Transverse colon (tissue), 4 donors: ENCODE data around the gene CETN3.

ENCODE experiments used
- POLR2AphosphoS5 ChIP-seq, 3 donors: sonication (generic); formaldehyde crosslinking; IDR thresholded peaks; one replicate each; pipeline ENCODE4 v1.6.1; 2016; ENCODE audit warnings: antibody characterized with exemption in 3 of 3
- TF ChIP-seq, protein P1 (sequence below), 5 experiments: fragments of 200-600 bp in 3 of 5; fragments of 450-650 bp in 2 of 5; sonication (generic) in 3 of 5; IDR thresholded peaks; 1 replicate in 2 of 5; 2 replicates in 3 of 5; pipeline ENCODE4 v1.5.1; 2016 to 2017; ENCODE audit warnings: antibody characterized with exemption in 5 of 5, inconsistent platforms in 3 of 5, mild to moderate bottlenecking in 2 of 5, moderate library complexity in 1 of 5

GRCh38 chr5:90424245-90424644 is 14.7 kb upstream of the CETN3 start:
- TF ChIP-seq, protein P1, sequence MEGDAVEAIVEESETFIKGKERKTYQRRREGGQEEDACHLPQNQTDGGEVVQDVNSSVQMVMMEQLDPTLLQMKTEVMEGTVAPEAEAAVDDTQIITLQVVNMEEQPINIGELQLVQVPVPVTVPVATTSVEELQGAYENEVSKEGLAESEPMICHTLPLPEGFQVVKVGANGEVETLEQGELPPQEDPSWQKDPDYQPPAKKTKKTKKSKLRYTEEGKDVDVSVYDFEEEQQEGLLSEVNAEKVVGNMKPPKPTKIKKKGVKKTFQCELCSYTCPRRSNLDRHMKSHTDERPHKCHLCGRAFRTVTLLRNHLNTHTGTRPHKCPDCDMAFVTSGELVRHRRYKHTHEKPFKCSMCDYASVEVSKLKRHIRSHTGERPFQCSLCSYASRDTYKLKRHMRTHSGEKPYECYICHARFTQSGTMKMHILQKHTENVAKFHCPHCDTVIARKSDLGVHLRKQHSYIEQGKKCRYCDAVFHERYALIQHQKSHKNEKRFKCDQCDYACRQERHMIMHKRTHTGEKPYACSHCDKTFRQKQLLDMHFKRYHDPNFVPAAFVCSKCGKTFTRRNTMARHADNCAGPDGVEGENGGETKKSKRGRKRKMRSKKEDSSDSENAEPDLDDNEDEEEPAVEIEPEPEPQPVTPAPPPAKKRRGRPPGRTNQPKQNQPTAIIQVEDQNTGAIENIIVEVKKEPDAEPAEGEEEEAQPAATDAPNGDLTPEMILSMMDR (IDR thresholded peaks at IDR 0.05) = no peak
- no peak for TF ChIP-seq POLR2AphosphoS5 (IDR thresholded peaks at IDR 0.05)
